ENCODE results near the gene PDE4DIP.
"Not testable (repeated sequence)": the region's sequence is repeated elsewhere in the genome, so short reads cannot be mapped to it uniquely, and the experiment has no call there.

DNA sequence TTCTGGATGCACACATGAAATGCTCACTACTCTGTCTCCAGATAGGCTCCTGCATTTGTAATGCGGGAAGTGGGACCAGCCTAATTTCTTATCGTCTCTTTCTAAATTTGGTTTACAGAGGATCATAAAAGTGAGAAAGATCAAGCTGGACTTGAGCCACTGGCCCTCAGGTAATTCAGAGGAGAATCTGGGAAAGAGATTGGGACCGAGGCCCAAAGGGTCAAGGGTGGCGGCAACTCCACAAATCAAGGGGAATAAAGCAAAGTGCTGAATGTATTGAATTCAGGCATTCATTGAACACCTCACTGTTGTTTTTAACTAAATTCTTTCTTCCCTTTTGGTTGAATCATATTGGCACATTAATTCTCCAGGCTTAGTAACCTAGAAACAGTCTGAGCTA is 164.1 kb downstream of the PDE4DIP start:
- TF ChIP-seq POLR2A, POLR2AphosphoS5 (IDR thresholded peaks at IDR 0.05): not testable (repeated sequence)
- TF ChIP-seq, protein P1, sequence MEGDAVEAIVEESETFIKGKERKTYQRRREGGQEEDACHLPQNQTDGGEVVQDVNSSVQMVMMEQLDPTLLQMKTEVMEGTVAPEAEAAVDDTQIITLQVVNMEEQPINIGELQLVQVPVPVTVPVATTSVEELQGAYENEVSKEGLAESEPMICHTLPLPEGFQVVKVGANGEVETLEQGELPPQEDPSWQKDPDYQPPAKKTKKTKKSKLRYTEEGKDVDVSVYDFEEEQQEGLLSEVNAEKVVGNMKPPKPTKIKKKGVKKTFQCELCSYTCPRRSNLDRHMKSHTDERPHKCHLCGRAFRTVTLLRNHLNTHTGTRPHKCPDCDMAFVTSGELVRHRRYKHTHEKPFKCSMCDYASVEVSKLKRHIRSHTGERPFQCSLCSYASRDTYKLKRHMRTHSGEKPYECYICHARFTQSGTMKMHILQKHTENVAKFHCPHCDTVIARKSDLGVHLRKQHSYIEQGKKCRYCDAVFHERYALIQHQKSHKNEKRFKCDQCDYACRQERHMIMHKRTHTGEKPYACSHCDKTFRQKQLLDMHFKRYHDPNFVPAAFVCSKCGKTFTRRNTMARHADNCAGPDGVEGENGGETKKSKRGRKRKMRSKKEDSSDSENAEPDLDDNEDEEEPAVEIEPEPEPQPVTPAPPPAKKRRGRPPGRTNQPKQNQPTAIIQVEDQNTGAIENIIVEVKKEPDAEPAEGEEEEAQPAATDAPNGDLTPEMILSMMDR (IDR thresholded peaks at IDR 0.05) = not testable (repeated sequence)
